Mucosa of stomach (tissue), 1 donor: ENCODE measurements around the gene GABRB2.
"Not testable (repeated sequence)": the region's sequence is repeated elsewhere in the genome, so short reads cannot be mapped to it uniquely, and the experiment has no call there.

Experiments used
- H3K27me3 ChIP-seq: one replicate; pipeline ENCODE4 v1.7.0; 2013; ENCODE audit warnings: mild to moderate bottlenecking, low read length; ENCODE audit not compliant: control insufficient read depth, insufficient read depth
- H3K36me3 ChIP-seq: one replicate; pipeline ENCODE4 v1.7.0; 2013; ENCODE audit warnings: low read length; ENCODE audit not compliant: control insufficient read depth, insufficient read depth
- H3K4me1 ChIP-seq: one replicate; pipeline ENCODE4 v1.7.0; 2013; ENCODE audit warnings: mild to moderate bottlenecking, low read length; ENCODE audit not compliant: control insufficient read depth, insufficient read depth
- H3K4me3 ChIP-seq: one replicate; pipeline ENCODE4 v1.7.0; 2013; ENCODE audit warnings: low read length
- H3K9ac ChIP-seq: one replicate; pipeline ENCODE4 v1.7.0; 2013; ENCODE audit warnings: mild to moderate bottlenecking, low read length, moderate library complexity
- H3K9me3 ChIP-seq: one replicate; pipeline ENCODE4 v1.7.0; 2013; ENCODE audit warnings: mild to moderate bottlenecking, low read length, moderate library complexity; ENCODE audit not compliant: control insufficient read depth
- donor health status: Pancreatic carcinoma.

GABRB2 gene

GRCh38 chr5:161312882-161313281, 233.6 kb downstream of the GABRB2 start:
- no peaks in the 10 kb centered on the region for H3K9me3 ChIP-seq
- H3K4me1 ChIP-seq = no peaks in the 10 kb centered on the region
- no peak overlapping the region for H3K4me3 ChIP-seq
- no peaks in the 10 kb centered on the region for H3K27me3 ChIP-seq
- H3K9ac ChIP-seq = no peak overlapping the region
- no peaks in the 10 kb centered on the region for H3K36me3 ChIP-seq

GRCh38 chr5:161311965-161312364, 234.6 kb downstream of the GABRB2 start:
- H3K4me1 ChIP-seq = no peaks in the 10 kb centered on the region
- no peaks in the 10 kb centered on the region for H3K9me3 ChIP-seq
- H3K9ac ChIP-seq = no peak overlapping the region
- H3K4me3 ChIP-seq = no peak overlapping the region
- H3K36me3 ChIP-seq = no peaks in the 10 kb centered on the region
- H3K27me3 ChIP-seq = no peaks in the 10 kb centered on the region

- no peaks in the 10 kb centered on the region for H3K27me3 ChIP-seq
- no peaks in the 10 kb centered on the region for H3K4me1 ChIP-seq
- no peak overlapping the region for H3K9ac ChIP-seq
- H3K4me3 ChIP-seq = no peak overlapping the region
- no peaks in the 10 kb centered on the region for H3K36me3 ChIP-seq
- H3K9me3 ChIP-seq = no peaks in the 10 kb centered on the region
Measured at GRCh38 chr5:161311146-161311708, 235.3 kb downstream of the GABRB2 start.

GRCh38 chr5:161306351-161306995, 240.1 kb downstream of the GABRB2 start:
- Histone ChIP-seq H3K27me3 (no peaks in the 10 kb centered on the region), H3K9ac (no peak overlapping the region), H3K4me1 (no peaks in the 10 kb centered on the region), H3K4me3 (no peak overlapping the region), H3K9me3 (no peaks in the 10 kb centered on the region), H3K36me3 (no peaks in the 10 kb centered on the region)

GRCh38 chr5:161305601-161306000, 240.9 kb downstream of the GABRB2 start:
- no peaks in the 10 kb centered on the region for H3K27me3 ChIP-seq
- no peak overlapping the region for H3K9ac ChIP-seq
- no peaks in the 10 kb centered on the region for H3K9me3 ChIP-seq

GRCh38 chr5:161302559-161302958, 244.0 kb downstream of the GABRB2 start:
- Histone ChIP-seq H3K4me3 (no peak overlapping the region), H3K9me3 (no peaks in the 10 kb centered on the region), H3K9ac (no peak overlapping the region)

More at GRCh38 chr5:161305601-161306000, 240.9 kb downstream of the GABRB2 start:
- Histone ChIP-seq H3K36me3 (no peaks in the 10 kb centered on the region), H3K4me1 (no peaks in the 10 kb centered on the region), H3K4me3 (no peak overlapping the region)

GRCh38 chr5:161301586-161301985, 244.9 kb downstream of the GABRB2 start:
- Histone ChIP-seq H3K9me3 (no peaks in the 10 kb centered on the region), H3K27me3 (no peaks in the 10 kb centered on the region)

More at GRCh38 chr5:161302559-161302958, 244.0 kb downstream of the GABRB2 start:
- Histone ChIP-seq H3K27me3 (no peaks in the 10 kb centered on the region), H3K4me1 (no peaks in the 10 kb centered on the region), H3K36me3 (no peaks in the 10 kb centered on the region)

GRCh38 chr5:161299053-161299452, 247.5 kb downstream of the GABRB2 start:
- Histone ChIP-seq H3K9ac (no peak overlapping the region), H3K4me1 (no peaks in the 10 kb centered on the region), H3K27me3 (no peaks in the 10 kb centered on the region), H3K4me3 (no peak overlapping the region), H3K9me3 (no peaks in the 10 kb centered on the region), H3K36me3 (no peaks in the 10 kb centered on the region)

More at GRCh38 chr5:161301586-161301985, 244.9 kb downstream of the GABRB2 start:
- Histone ChIP-seq H3K4me3 (no peak overlapping the region), H3K4me1 (no peaks in the 10 kb centered on the region), H3K9ac (no peak overlapping the region), H3K36me3 (no peaks in the 10 kb centered on the region)

- H3K9me3 ChIP-seq, H3K36me3 ChIP-seq, H3K9ac ChIP-seq, H3K4me1 ChIP-seq, H3K27me3 ChIP-seq, H3K4me3 ChIP-seq: not testable (repeated sequence)
Measured at GRCh38 chr5:161297388-161297787, 249.1 kb downstream of the GABRB2 start.

GRCh38 chr5:161295721-161296250, 250.7 kb downstream of the GABRB2 start:
- no peaks in the 10 kb centered on the region for H3K4me1 ChIP-seq
- no peak overlapping the region for H3K9ac ChIP-seq

GRCh38 chr5:161288071-161288470, 258.5 kb downstream of the GABRB2 start:
- Histone ChIP-seq H3K9me3 (no peaks in the 10 kb centered on the region), H3K36me3 (no peaks in the 10 kb centered on the region), H3K27me3 (no peaks in the 10 kb centered on the region), H3K4me1 (no peaks in the 10 kb centered on the region), H3K4me3 (no peak overlapping the region), H3K9ac (no peak overlapping the region)

More at GRCh38 chr5:161295721-161296250, 250.7 kb downstream of the GABRB2 start:
- no peaks in the 10 kb centered on the region for H3K36me3 ChIP-seq
- no peak overlapping the region for H3K4me3 ChIP-seq
- H3K9me3 ChIP-seq = no peaks in the 10 kb centered on the region
- no peaks in the 10 kb centered on the region for H3K27me3 ChIP-seq

GRCh38 chr5:161287436-161287835, 259.1 kb downstream of the GABRB2 start:
- Histone ChIP-seq H3K4me1 (no peaks in the 10 kb centered on the region), H3K27me3 (no peaks in the 10 kb centered on the region), H3K4me3 (no peak overlapping the region), H3K9ac (no peak overlapping the region), H3K36me3 (no peaks in the 10 kb centered on the region), H3K9me3 (no peaks in the 10 kb centered on the region)
